ENCODE results near the gene RNF220.

DNA sequence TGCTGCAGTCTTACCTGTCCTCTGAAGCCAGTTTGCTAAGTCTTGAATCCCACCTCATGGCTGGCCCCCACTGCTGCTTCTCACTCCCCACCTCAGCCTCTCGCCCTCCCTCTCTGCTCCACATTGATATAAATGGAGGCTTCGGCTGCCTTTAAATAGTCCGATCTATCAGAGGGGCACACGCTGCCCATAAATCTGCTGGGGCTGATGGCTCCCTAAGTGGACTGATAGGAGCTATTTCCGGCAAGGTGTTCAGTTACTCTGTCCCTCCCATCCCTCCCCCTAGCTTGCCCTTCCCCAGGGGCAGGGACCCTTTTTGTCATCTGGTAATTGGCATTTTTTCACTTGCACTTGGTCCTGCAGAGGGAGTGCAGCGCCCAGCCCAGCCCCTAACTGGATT lies 160.8 kb downstream of the RNF220 start:
- TF ChIP-seq, protein P1, sequence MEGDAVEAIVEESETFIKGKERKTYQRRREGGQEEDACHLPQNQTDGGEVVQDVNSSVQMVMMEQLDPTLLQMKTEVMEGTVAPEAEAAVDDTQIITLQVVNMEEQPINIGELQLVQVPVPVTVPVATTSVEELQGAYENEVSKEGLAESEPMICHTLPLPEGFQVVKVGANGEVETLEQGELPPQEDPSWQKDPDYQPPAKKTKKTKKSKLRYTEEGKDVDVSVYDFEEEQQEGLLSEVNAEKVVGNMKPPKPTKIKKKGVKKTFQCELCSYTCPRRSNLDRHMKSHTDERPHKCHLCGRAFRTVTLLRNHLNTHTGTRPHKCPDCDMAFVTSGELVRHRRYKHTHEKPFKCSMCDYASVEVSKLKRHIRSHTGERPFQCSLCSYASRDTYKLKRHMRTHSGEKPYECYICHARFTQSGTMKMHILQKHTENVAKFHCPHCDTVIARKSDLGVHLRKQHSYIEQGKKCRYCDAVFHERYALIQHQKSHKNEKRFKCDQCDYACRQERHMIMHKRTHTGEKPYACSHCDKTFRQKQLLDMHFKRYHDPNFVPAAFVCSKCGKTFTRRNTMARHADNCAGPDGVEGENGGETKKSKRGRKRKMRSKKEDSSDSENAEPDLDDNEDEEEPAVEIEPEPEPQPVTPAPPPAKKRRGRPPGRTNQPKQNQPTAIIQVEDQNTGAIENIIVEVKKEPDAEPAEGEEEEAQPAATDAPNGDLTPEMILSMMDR (IDR thresholded peaks at IDR 0.05; ENCODE audit: poor library complexity, severe bottlenecking), result no peak
- TF ChIP-seq TAF1 (IDR thresholded peaks at IDR 0.05; ENCODE audit: low read depth), result no peak
